Esophagus squamous epithelium (tissue), 5 donors: ENCODE measurements around the gene NIN. TPM values are rescaled to one million over a fixed set of nuclear protein-coding genes. Genes with fewer than 3 reads are reported as not detected.

Experiments used
- DNase-seq: peaks from one replicate; lab custom pipeline; 2025; lab: John Stamatoyannopoulos, UW
- H3K27ac ChIP-seq, 4 donors: fragments of 200-600 bp; sonication (generic); one replicate each; pipeline ENCODE4 v1.5.1; 2016 to 2019; ENCODE audit warnings: mild to moderate bottlenecking in 1 of 4
- H3K27me3 ChIP-seq, 4 donors: fragments of 200-600 bp; sonication (generic); 1 replicate in 3 of 4; 2 replicates in 1 of 4; pipeline versions ENCODE4 v1.5.1 to v1.6.0; 2017 to 2021; ENCODE audit warnings: antibody characterized with exemption in 1 of 4
- H3K36me3 ChIP-seq, 3 donors: fragments of 200-600 bp; sonication (generic); one replicate each; pipeline ENCODE4 v1.5.1; 2016 to 2019
- H3K4me1 ChIP-seq, 3 donors: fragments of 200-600 bp; sonication (generic); one replicate each; pipeline ENCODE4 v1.5.1; 2017 to 2019
- H3K4me3 ChIP-seq, 4 donors: fragments of 200-600 bp; sonication (generic); 1 replicate in 3 of 4; 2 replicates in 1 of 4; pipeline ENCODE4 v1.5.1; 2016 to 2019; ENCODE audit warnings: mild to moderate bottlenecking in 2 of 4, moderate library complexity in 1 of 4
- H3K9me3 ChIP-seq, 3 donors: fragments of 200-600 bp; sonication (generic); one replicate each; pipeline ENCODE4 v1.5.1; 2016 to 2019
- POLR2A ChIP-seq, 4 donors: fragments of 450-650 bp; IDR thresholded peaks; one replicate each; pipeline ENCODE4 v1.6.1; 2017; ENCODE audit warnings: antibody characterized with exemption in 4 of 4, mild to moderate bottlenecking in 4 of 4, moderate library complexity in 3 of 4
- WGBS, 2 donors: methylation state at CpG; one replicate each; pipeline ENCODE4 v1.1.5; 2018; 5-methylcytosine and 5-hydroxymethylcytosine counted together
- intact Hi-C: fragments of 100-400 bp; cut with DNase I; formaldehyde crosslinking; loops from one replicate; pipeline ENCODE4 v1.15.0; 2022
- total RNA-seq, 4 donors: library from RNA; depleted of rRNA; stranded (reverse); fragments of >200 nt; gene quantifications; one replicate each; pipeline ENCODE4 v1.1.0, GENCODE V29; 2016
- TF ChIP-seq, protein P1 (sequence below), 6 experiments: fragments of 450-650 bp in 4 of 6; fragments of 200-600 bp in 2 of 6; sonication (generic) in 2 of 6; IDR thresholded peaks; one replicate each; pipeline ENCODE4 v1.5.1; 2016 to 2019; ENCODE audit warnings: antibody characterized with exemption in 6 of 6, mild to moderate bottlenecking in 4 of 6, moderate library complexity in 4 of 6
- donor health status: DM: yes; HTN: yes; CAD: no.

NIN gene
- total RNA-seq, 4 donors from 2014 or later = 12.2 to 36.8 (median 24.5) TPM

DNA sequence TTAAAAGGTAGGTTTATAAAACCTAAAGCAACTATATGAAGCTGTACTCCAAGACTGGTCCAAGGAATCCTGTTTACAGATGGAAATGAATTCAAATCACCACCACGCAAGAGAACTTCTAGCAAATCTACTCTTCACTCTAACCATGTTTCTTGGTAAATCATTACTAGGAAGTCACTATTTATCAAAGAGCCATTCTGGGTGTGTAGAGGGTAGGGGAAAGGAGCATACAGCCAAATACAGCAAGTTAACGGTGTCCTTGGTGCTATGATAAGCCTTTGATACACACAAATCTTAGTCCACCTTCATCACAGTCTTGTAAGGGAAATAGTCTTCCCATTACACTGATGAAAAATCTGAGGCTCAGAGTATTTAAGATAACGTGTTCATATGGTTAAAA is 16.8 kb downstream of the NIN start:
- TF ChIP-seq POLR2A (IDR thresholded peaks at IDR 0.05) = no peak
- TF ChIP-seq, protein P1, sequence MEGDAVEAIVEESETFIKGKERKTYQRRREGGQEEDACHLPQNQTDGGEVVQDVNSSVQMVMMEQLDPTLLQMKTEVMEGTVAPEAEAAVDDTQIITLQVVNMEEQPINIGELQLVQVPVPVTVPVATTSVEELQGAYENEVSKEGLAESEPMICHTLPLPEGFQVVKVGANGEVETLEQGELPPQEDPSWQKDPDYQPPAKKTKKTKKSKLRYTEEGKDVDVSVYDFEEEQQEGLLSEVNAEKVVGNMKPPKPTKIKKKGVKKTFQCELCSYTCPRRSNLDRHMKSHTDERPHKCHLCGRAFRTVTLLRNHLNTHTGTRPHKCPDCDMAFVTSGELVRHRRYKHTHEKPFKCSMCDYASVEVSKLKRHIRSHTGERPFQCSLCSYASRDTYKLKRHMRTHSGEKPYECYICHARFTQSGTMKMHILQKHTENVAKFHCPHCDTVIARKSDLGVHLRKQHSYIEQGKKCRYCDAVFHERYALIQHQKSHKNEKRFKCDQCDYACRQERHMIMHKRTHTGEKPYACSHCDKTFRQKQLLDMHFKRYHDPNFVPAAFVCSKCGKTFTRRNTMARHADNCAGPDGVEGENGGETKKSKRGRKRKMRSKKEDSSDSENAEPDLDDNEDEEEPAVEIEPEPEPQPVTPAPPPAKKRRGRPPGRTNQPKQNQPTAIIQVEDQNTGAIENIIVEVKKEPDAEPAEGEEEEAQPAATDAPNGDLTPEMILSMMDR (IDR thresholded peaks at IDR 0.05) = no peak
- 82 to 90% methylated on average over 3 of the region's 3 CpGs for WGBS, 2 donors
- peaks cover 0 to 6% (median 0%) of the 10 kb centered on the region in 3 donors for H3K9me3 ChIP-seq
- H3K27me3 ChIP-seq = no peaks in the 10 kb centered on the region
- intact Hi-C loops = no loop called here
- no peak for DNase-seq
- H3K36me3 ChIP-seq = peaks cover 0 to 17% (median 0%) of the 10 kb centered on the region in 3 donors
- H3K27ac ChIP-seq = no peak overlapping the region
- H3K4me3 ChIP-seq = no peak overlapping the region
- H3K4me1 ChIP-seq = peaks cover 0 to 13% (median 0%) of the 10 kb centered on the region in 3 donors

DNA sequence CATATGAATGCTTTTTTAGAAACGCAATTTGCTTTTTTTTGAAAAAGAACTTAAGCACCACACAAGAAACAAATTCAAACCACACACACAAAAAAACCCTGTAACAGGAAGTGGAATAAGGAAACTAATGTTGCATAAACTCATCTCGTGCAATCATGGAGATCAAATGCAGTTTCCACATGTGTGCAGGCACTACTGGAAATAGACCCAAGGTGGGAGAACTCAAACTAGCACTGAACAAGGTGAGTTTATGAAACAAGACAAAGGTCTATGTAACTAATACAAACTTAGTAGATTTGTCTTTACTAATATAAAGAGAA is 17.5 kb downstream of the NIN start:
- peaks cover 0 to 13% (median 0%) of the 10 kb centered on the region in 3 donors for H3K4me1 ChIP-seq
- peak overlapping the region in 1 of 4 donors; percentile 10 for H3K4me3 ChIP-seq
- no peak overlapping the region for H3K27ac ChIP-seq
- peaks cover 0 to 6% (median 0%) of the 10 kb centered on the region in 3 donors for H3K9me3 ChIP-seq
- H3K36me3 ChIP-seq = peaks cover 0 to 23% (median 3%) of the 10 kb centered on the region in 3 donors
- no peaks in the 10 kb centered on the region for H3K27me3 ChIP-seq
- DNase-seq = no peak
- 47 to 53% methylated on average over 2 of the region's 2 CpGs for WGBS, 2 donors
- intact Hi-C loops = no loop called here
- no peak for TF ChIP-seq POLR2A (IDR thresholded peaks at IDR 0.05)
- TF ChIP-seq, protein P1 (IDR thresholded peaks at IDR 0.05) = no peak

DNA sequence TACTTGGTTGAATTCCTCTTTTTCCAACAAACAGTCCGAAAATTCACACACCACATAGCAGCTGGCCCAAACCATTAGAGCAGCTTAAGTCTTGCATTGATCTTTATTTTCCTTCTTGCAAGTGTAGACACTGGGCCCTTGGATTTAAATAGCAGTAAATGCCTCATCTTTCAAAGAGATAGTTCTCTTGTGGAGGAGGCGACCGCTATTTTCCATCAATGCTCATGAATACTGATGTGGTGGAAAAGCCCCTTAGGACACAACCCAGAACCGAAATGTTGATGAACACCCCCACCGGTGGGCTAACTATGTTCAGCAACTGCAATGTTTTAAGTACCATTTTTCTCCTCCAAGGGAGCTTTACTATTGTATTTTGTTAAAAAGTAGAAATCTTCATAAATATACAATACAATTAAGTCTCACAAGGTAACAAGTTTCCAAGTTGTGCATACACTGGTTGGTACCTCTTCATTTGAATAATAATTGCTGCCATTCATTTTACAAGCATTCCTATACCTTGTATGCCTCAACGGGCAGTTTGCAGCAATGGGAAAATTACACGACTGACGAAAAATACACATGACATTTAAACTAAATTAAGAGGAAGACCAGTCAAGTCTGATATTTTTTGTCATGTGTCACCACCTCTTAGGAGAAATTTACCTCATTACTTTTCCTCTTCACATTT is 18.0 kb downstream of the NIN start:
- no peak for TF ChIP-seq POLR2A (IDR thresholded peaks at IDR 0.05)
- TF ChIP-seq, protein P1 (IDR thresholded peaks at IDR 0.05) = no peak
- no peaks in the 10 kb centered on the region for H3K27me3 ChIP-seq
- 76 to 89% methylated on average over 8 of the region's 8 CpGs for whole genome bisulfite sequencing, 2 donors
- intact Hi-C loops = no loop called here
- no peak for DNase-seq
- peaks cover 0 to 13% (median 0%) of the 10 kb centered on the region in 3 donors for H3K4me1 ChIP-seq
- peaks cover 0 to 6% (median 0%) of the 10 kb centered on the region in 3 donors for H3K9me3 ChIP-seq
- peaks cover 0 to 28% (median 3%) of the 10 kb centered on the region in 3 donors for H3K36me3 ChIP-seq
- H3K27ac ChIP-seq = peak overlapping the region in 1 of 4 donors; percentile 14
- H3K4me3 ChIP-seq = peak overlapping the region in 1 of 4 donors; percentile 10

DNA sequence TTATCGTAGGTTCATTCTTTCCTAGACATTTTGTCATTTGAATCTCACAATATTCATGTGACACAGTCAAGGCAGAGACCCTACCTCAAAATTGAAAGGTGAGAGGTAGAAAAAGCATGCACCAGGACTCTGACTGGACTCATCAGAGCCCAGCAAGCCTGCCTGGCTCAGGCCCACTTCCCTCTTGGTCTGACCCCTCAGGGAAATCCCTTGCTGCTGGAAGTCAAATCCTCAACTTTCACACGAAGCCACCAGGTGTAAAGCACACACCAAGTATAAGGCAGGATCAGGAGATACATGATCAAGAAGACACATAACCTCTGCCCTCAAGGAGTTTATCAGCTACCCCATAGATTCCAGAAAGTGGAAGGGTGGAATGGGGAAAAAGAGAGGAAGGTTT is 18.8 kb downstream of the NIN start:
- Histone ChIP-seq H3K36me3 (peaks cover 0 to 24% (median 3%) of the 10 kb centered on the region in 3 donors), H3K27ac (no peak overlapping the region), H3K4me3 (no peak overlapping the region), H3K27me3 (no peaks in the 10 kb centered on the region), H3K9me3 (peaks cover 0 to 6% (median 0%) of the 10 kb centered on the region in 3 donors), H3K4me1 (peaks cover 0 to 13% (median 0%) of the 10 kb centered on the region in 3 donors)
- intact Hi-C loops = no loop called here
- WGBS, 2 donors = 86 to 100% methylated on average over 1 to 2 of the region's 2 CpGs
- TF ChIP-seq POLR2A (IDR thresholded peaks at IDR 0.05) = no peak
- TF ChIP-seq, protein P1 (IDR thresholded peaks at IDR 0.05) = no peak
- DNase-seq = no peak

DNA sequence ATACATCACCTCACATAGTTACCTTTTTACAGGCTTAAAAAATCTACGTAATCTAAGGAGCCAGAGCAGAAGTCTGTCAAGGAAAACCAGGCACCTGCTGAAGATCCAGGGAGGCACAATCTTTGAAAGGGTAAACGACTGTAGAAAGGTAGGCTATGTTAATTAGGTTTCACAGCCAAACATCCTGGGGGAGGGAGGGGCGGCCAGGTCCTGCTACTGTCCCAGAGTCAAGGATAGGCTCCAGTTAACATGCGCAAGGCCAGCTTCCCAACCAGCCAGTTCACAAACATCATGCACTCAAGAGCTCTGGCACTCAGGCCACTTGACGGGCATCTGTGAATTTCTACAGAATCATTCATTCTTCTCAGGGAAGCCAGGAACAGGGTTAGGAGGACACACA is 22.9 kb downstream of the NIN start:
- Histone ChIP-seq H3K27ac (no peak overlapping the region), H3K9me3 (no peaks in the 10 kb centered on the region), H3K4me1 (no peaks in the 10 kb centered on the region), H3K4me3 (no peak overlapping the region), H3K27me3 (no peaks in the 10 kb centered on the region), H3K36me3 (peaks cover 3 to 44% (median 3%) of the 10 kb centered on the region in 3 donors)
- intact Hi-C loops = no loop called here
- 87 to 91% methylated on average over 4 to 5 of the region's 5 CpGs for WGBS, 2 donors
- no peak for TF ChIP-seq POLR2A (IDR thresholded peaks at IDR 0.05)
- TF ChIP-seq, protein P1 (IDR thresholded peaks at IDR 0.05) = no peak
- no peak for DNase-seq
